Measurements from ENCODE around the gene CHD1L. TPM values are rescaled to one million over a fixed set of nuclear protein-coding genes. Genes with fewer than 3 reads are reported as not detected.
"Not testable (repeated sequence)": the region's sequence is repeated elsewhere in the genome, so short reads cannot be mapped to it uniquely, and the experiment has no call there.

The CHD1L gene
- total RNA-seq, 6 experiments from 2014 or later: 21.7 to 34.3 (median 28.8) TPM

DNA sequence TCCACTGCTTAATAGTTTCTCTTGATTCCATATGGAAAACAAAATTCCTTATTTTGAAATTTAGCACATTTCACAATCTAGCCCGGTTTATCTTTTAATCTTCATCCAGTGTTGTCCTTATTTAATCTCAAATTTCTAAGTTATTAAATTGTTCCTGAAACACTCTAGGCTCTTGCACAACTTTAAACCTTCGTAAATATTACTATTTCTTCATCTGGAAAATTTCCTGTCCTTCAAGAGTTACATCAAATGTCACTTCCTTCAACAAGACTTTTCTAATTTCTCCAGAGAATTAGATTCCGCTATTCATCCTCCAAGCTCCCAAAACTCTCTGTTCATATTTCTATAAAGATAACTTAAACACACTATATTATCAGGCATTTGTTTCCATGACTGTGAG is 23.9 kb upstream of the CHD1L start:
- H3K4me3 ChIP-seq: no peak overlapping the region
- H3K27ac ChIP-seq: no peak overlapping the region
- peaks cover 0 to 71% (median 20%) of the 10 kb centered on the region in 4 donors for H3K4me1 ChIP-seq
- intact Hi-C loops (cut with DNase I): no loop called here
- TF ChIP-seq POLR2A (IDR thresholded peaks at IDR 0.05): no peak
- TF ChIP-seq, protein P1, sequence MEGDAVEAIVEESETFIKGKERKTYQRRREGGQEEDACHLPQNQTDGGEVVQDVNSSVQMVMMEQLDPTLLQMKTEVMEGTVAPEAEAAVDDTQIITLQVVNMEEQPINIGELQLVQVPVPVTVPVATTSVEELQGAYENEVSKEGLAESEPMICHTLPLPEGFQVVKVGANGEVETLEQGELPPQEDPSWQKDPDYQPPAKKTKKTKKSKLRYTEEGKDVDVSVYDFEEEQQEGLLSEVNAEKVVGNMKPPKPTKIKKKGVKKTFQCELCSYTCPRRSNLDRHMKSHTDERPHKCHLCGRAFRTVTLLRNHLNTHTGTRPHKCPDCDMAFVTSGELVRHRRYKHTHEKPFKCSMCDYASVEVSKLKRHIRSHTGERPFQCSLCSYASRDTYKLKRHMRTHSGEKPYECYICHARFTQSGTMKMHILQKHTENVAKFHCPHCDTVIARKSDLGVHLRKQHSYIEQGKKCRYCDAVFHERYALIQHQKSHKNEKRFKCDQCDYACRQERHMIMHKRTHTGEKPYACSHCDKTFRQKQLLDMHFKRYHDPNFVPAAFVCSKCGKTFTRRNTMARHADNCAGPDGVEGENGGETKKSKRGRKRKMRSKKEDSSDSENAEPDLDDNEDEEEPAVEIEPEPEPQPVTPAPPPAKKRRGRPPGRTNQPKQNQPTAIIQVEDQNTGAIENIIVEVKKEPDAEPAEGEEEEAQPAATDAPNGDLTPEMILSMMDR (IDR thresholded peaks at IDR 0.05): no peak
- H3K36me3 ChIP-seq: peaks cover 0 to 66% (median 19%) of the 10 kb centered on the region in 4 donors
- 22% methylated on average over 3 of the region's 3 CpGs for WGBS (ENCODE audit: insufficient coverage, low coverage, low lambda C conversion rate, missing lambda C conversion rate)
- H3K9me3 ChIP-seq: no peaks in the 10 kb centered on the region
- DNase-seq (no peak), ATAC-seq (no peak)
- H3K27me3 ChIP-seq: no peaks in the 10 kb centered on the region

DNA sequence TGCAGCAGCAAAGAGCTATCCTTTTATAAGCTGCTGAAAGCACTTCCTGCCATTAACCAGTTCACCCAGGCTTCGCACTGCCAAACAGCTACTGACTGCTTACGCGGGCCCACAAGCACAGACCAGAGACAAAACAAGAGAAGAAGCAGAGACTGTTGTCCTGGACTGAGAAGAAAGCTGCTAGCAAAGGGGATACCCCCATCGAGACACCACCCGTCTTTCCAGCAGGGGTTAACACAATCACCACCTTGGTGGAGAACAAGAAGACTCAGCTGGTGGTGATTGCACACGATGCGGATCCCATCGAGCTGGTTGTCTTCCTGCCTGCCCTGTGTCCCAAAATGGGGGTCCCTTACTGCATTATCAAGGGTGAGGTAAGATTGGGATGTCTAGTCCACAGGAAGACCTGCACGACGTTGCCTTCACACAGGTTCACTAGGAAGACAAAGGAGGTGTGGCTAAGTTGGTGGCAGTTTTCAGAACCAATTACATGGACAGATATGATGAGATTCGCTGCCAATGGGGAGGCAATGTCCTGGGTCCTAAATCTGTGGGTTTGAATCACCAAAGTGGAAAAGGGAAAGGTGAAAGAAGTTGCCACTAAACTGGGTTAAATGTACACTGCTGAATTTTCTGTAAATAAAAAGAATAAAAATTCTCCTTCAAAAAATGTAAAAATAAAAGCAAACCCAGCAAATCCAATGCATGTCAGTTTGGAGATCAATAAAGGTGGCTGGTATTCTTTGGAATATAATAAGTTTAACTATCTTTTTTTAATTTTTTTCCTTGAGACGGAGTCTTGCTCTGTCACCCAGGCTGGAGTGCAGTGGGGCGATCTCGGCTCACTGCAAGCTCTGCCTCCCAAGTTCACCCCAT is 18.5 kb upstream of the CHD1L start:
- WGBS (ENCODE audit: insufficient coverage, low coverage, low lambda C conversion rate, missing lambda C conversion rate): 23% methylated on average over 14 of the region's 14 CpGs
- Histone ChIP-seq H3K4me3 (peak overlapping the region; percentile 53 to 74 (median 62)), H3K36me3 (peaks cover 0 to 43% (median 15%) of the 10 kb centered on the region in 4 donors), H3K9me3 (no peaks in the 10 kb centered on the region), H3K27ac (peak overlapping the region; percentile 34 to 91 (median 89)), H3K27me3 (no peaks in the 10 kb centered on the region), H3K4me1 (peaks cover 0 to 41% (median 7%) of the 10 kb centered on the region in 4 donors)
- intact Hi-C loops (cut with DNase I): no loop called here
- no peak for DNase-seq
- peak; percentile 37 to 72 (median 64) for ATAC-seq
- TF ChIP-seq, protein P1 (IDR thresholded peaks at IDR 0.05): no peak
- peak; percentile 11 for TF ChIP-seq POLR2A (IDR thresholded peaks at IDR 0.05)

DNA sequence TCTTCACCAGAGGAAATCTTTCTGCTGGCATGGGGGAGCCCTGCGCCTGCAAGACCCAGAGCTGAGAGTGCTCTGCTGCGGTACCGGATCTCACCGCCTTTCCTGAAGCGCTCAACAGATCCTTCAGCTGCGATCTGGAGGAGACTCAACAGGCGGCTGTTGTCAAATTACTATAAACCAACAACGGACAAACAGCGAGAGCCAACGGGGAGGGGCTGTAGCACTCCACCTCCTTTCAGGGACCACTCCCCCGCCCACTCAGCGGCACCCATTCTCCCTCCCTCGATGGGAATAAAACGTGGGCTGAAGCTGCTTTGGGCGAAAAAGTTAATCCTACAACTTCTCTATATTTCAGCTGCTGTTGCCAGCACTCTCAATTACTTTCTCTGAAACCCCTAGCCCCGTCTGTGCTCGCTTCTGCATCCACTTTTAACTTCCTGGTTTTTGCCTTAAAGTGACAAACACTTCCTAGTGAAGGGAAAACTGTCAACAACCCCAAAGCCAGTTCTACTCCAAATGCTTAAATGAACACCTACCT is 17.2 kb upstream of the CHD1L start, which contains the start of gene FMO5:
Gene FMO5 (minus strand): TSS at position 147 of the 538 bp plus-strand sequence. CDS start 310 bp downstream, outside the sequence.
- no peaks in the 10 kb centered on the region for H3K9me3 ChIP-seq
- H3K27ac ChIP-seq: peak within 1 kb of the TSS; percentile 78 to 91 (median 89)
- H3K4me1 ChIP-seq: peaks cover 0 to 32% (median 2%) of the 10 kb centered on the region in 4 donors
- peak within 1 kb of the TSS; percentile 53 to 74 (median 62) for H3K4me3 ChIP-seq
- peak; percentile 87 to 96 (median 92) for ATAC-seq
- peak; percentile 76 to 88 (median 86) for DNase-seq
- no peaks in the 10 kb centered on the region for H3K27me3 ChIP-seq
- peaks cover 0 to 32% (median 12%) of the 10 kb centered on the region in 4 donors for H3K36me3 ChIP-seq
- 0% methylated on average over 15 of the region's 17 CpGs for WGBS (ENCODE audit: insufficient coverage, low coverage, low lambda C conversion rate, missing lambda C conversion rate)
- TF ChIP-seq POLR2A (IDR thresholded peaks at IDR 0.05): peak; percentile 47
- TF ChIP-seq, protein P1 (IDR thresholded peaks at IDR 0.05): peak in 2 of 4 donors; percentile 25 to 33
- intact Hi-C loops (cut with DNase I): no loop called here

GRCh38 chr1:147231032-147231431 is 11.5 kb upstream of the CHD1L start:
- intact Hi-C loops (cut with DNase I); H3K27me3 ChIP-seq; H3K36me3 ChIP-seq; ATAC-seq; DNase-seq; H3K4me3 ChIP-seq; H3K9me3 ChIP-seq: not testable (repeated sequence)
- Histone ChIP-seq H3K27ac (peak overlapping the region in 1 of 3 donors; percentile 50), H3K4me1 (peaks cover 0 to 27% (median 10%) of the 10 kb centered on the region in 4 donors)
- 41% methylated on average over 5 of the region's 5 CpGs for WGBS (ENCODE audit: insufficient coverage, low coverage, low lambda C conversion rate, missing lambda C conversion rate)

- H3K27me3 ChIP-seq; DNase-seq; intact Hi-C loops (cut with DNase I); H3K9me3 ChIP-seq; H3K36me3 ChIP-seq; H3K4me3 ChIP-seq: not testable (repeated sequence)
- peak; percentile 37 to 60 (median 50) for ATAC-seq
- WGBS (ENCODE audit: insufficient coverage, low coverage, low lambda C conversion rate, missing lambda C conversion rate): 19% methylated on average over 6 of the region's 8 CpGs
- Histone ChIP-seq H3K27ac (peak overlapping the region; percentile 38 to 94 (median 91)), H3K4me1 (peaks cover 0 to 46% (median 22%) of the 10 kb centered on the region in 4 donors)
These were observed 8.6 kb upstream of the CHD1L start for GRCh38 chr1:147233903-147234302.
